GM21360 (cell line): ENCODE data around the gene TTBK2.
"Not testable (repeated sequence)": the region's sequence is repeated elsewhere in the genome, so short reads cannot be mapped to it uniquely, and the experiment has no call there.

Source experiments
- ATAC-seq: cut with Tn5 transposase; IDR thresholded peaks from one replicate; pipeline ENCODE4 v1.9.1; 2021; ENCODE audit warnings: mild to moderate bottlenecking, moderate library complexity; ENCODE audit not compliant: unreplicated experiment

Gene TTBK2

DNA sequence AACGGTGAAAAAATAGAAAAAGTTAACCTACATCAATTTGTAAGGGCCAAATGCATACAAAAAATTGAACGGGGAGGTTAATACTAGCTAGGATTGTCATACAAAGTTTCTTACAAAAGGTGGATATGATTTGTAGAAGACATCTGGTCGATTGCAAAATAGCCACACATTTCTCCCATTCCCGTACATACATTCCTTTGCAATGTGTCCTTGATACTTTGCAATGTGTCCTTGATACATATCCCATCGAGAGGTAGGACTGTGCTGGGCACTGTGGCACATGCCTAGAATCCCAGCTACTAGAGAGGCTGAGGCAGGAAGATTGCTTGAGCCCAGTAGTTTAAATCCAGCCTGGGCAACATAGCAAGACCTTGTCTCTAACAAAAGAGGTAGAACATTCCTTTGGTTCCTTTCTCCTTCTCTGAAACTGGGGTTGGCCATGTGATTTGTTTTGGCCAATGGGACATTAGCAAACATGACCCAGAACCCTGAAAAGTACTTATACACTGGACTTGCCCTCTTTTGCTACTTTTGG, 9.5 kb downstream of the TTBK2 start:
- no peak for ATAC-seq

DNA sequence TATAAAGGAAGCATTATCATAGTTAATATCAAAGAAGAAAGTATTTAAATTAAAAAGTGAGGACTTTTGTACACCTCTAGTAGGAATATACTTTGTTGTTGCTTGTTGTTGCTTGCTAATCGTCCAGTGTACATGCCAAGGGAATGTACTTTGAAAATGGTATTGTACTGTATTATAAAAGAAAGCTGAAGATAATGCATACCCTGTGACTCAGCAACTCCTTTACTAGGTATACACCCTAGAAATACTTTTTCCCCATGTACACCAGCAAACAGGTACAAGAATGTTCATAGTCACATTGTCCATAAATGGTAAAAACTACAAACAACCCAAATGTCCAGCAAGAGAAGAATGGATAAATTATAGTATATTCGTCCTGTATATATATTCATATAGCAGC, 12.0 kb downstream of the TTBK2 start:
- no peak for ATAC-seq

DNA sequence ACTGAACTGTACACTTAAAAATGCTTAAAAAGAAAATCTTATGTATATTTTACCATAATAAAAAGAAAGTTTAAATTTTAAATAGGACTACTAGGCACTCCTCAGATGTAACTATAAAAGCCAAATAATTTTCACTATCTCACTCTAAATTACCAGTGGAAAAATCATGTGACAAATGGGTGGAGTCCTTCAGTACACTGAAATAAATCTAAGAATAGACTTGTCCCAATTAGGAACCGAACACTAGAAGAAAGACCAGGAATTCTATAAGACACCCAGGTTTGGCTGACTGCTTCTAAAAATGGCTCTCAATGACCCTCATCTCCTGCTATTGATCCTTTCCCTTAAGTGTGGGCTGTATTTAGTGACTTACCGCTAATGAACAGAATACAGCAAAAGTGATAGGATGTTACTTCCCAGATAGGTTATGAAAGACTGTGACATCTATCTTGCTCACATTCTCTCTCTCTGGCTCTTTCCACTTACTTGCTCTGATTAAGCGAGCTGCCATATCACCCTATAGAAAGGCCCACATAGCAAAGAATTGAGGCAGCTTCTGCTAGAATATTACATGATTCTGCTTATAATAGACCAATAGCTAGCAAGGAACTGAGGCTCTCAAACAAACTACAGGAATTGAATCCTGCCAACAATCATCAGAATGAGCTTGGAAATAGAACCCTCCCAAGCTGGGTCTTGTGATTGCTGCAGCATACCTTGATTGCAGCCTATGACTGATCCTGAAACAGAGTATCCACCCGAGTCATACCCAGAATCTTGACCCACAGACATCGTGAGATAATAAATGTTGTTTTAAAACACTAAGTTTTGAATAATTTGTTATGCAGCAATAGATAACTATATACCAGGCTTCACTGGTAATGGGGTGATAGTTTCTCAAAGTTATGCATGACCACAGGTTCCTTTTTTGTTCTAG, 16.9 kb downstream of the TTBK2 start:
- no peak for ATAC-seq

DNA sequence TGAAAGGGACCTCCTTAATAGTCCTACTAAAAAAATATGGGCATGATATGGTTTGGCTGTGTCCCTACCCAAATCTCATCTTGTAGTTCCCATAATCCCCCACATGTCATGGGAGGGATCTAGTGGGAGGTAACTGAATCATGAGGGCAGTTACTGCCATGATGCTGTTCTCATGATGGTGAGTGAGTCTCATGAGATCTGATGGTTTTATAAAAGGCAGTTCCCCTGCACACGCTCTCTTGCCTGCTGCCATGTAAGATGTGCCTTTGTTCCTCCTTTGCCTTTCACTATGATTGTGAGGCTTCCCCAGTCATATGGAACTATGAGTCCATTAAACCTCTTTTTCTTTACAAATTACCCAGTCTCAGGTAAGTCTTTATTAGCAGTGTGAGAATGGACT, 26.7 kb downstream of the TTBK2 start:
- ATAC-seq = not testable (repeated sequence)

GRCh38 chr15:42891569-42891968, 29.0 kb downstream of the TTBK2 start:
- ATAC-seq = no peak

DNA sequence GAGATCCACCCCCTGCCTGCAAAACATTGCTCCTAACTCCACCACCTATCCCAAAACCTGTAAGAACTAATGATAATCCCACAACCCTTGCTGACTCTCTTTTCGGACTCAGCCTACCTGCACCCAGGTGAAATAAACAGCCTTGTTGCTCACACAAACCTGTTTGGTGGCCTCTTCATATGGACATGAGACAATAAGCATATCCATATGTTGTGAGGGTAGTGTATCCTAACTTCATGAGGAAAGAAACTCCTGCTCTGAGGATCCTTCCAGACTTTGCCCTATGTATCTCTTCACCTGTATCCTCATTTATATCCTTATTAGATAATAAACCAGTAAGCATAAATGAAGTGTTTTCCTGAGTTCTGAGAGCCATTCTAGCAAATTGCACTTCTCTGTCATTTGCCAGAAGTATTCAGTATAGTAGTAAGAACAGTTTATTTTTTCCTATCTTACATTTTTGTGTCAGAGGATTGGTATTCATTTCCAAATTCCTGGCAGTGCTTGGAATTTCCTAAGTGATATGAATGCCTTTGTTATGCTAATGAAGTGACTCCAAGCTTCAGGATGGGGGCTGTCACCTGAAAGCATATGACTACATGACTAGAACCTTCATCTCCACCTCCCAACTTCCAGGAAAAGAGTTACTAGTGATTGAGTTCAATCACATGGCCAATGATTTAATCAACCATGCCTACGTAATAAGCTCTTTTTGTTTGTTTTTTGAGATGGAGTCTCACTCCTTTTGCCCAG, 30.2 kb downstream of the TTBK2 start:
- no peak for ATAC-seq

DNA sequence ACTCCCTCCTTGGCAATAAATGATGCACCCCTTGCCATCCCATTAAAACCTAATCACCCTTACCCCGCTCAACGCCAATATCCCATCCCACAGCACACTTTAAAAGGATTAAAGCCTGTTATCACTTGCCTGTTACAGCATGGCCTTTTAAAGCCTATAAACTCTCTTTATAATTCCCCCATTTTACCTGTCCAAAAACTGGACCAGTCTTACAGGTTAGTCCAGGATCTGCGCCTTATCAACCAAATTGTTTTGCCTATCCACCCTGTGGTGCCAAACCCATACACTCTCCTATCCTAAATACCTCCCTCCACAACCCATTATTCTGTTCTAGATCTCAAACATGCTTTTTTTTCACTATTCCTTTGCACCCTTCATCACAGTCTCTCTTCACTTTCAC, 33.2 kb downstream of the TTBK2 start:
- ATAC-seq = not testable (repeated sequence)

- ATAC-seq = no peak
Observed at GRCh38 chr15:42880121-42880520, 40.5 kb downstream of the TTBK2 start.

- no peak for ATAC-seq
Observed at GRCh38 chr15:42879443-42879842, 41.1 kb downstream of the TTBK2 start.

- no peak for ATAC-seq
Observed at GRCh38 chr15:42876224-42876623, 44.4 kb downstream of the TTBK2 start.

- no peak for ATAC-seq
Observed at GRCh38 chr15:42868683-42869082, 51.9 kb downstream of the TTBK2 start.

DNA sequence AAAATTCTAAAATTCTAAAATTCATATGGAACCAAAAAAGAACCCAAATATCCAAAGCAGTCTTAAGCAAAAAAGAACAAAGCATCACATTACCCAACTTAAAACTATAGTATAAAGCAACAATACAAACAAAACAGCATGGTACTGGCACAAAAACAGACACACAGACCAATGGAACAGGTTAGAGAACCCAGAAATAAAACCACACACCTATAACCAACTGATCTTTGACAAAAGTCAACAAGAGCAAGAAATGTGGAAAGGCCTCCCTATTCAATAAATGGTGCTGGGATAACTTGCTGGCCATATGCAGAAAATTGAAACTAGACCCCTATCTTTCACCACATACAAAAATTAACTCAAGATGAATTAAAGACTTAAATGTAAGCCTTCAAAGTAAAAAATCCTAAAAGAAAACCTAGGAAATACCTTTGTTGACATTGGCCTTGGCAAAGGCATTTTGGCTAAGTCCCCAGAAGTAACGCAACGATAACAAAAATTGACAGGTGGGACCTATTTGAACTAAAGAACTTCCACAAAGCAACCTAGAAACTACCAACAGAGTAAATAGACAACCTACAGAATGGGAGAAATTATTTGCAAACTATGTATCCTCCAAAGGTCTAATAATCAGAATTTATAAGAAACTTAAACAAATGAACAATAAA, 56.9 kb downstream of the TTBK2 start:
- ATAC-seq = no peak

- ATAC-seq = no peak
Observed at GRCh38 chr15:42858999-42859789, 61.4 kb downstream of the TTBK2 start.

- no peak for ATAC-seq
Observed at GRCh38 chr15:42858540-42858939, 62.0 kb downstream of the TTBK2 start.

GRCh38 chr15:42854576-42854975, 66.0 kb downstream of the TTBK2 start:
- ATAC-seq = no peak

GRCh38 chr15:42849836-42850235, 70.7 kb downstream of the TTBK2 start:
- ATAC-seq = no peak

GRCh38 chr15:42848846-42849245, 71.7 kb downstream of the TTBK2 start:
- no peak for ATAC-seq

DNA sequence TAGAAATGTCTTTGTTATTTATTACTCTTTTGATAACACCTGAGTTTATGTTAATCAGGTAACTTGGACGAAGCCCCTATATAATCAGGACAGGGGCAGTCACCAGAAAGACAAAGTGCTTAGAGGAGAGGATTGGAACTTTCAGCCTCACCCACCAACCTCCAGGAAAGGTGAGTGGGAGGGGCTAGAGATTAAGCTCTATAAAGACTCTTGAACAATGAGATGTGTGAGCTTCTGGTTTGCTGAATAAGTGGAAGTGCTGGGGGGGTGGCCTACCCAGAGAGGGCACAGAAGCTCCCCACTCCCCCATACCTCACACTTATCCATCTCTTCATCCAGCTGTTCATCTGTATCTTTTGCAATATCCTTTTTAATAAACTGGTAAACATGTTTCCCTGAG, 73.9 kb downstream of the TTBK2 start:
- no peak for ATAC-seq

- no peak for ATAC-seq
Observed at GRCh38 chr15:42845581-42845980, 75.0 kb downstream of the TTBK2 start.

DNA sequence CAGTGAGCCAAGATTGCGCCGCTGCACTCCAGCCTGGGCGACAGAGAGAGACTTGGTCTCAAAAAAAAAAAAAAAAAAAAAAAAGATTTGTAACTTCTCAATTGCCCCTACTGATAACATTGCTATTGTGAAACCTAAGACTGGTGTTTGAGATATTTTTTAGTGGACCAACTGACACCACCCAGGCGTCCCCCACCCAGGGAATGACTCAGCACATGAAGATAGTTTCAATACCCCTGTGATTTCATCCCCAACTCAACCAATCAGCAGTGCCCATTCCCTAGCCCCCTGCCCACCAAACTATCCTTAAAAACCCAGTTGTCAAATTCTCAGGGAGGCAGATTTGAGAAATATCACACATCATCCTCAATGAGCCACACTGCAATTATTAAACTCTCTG, 76.9 kb downstream of the TTBK2 start:
- ATAC-seq = no peak
